Keratinocyte (primary cell): Measurements from ENCODE around the gene IQSEC3. TPM values are rescaled to one million over a fixed set of nuclear protein-coding genes. Genes with fewer than 3 reads are reported as not detected.
"Not testable (repeated sequence)": the region's sequence is repeated elsewhere in the genome, so short reads cannot be mapped to it uniquely, and the experiment has no call there.

Experiments used
- DNase-seq: peaks from one replicate; pipeline ENCODE4 v3.0.0-alpha.2; 2011; ENCODE audit warnings: low read depth, missing footprints, low spot score
- FAIRE-seq: peaks from 2 replicates; lab custom pipeline; 2011; peaks lifted over from hg19 to GRCh38; lab: Jason Lieb, UNC
- H2AFZ ChIP-seq: 2 replicates; pipeline ENCODE4 v1.6.0; 2012; ENCODE audit warnings: low read length, control low read depth, inconsistent platforms; ENCODE audit not compliant: control insufficient read depth
- H3K27ac ChIP-seq: 2 replicates; pipeline ENCODE4 v1.5.1; 2011; ENCODE audit warnings: low read length; ENCODE audit not compliant: control insufficient read depth, insufficient read depth
- H3K27me3 ChIP-seq: 3 replicates; pipeline ENCODE4 v1.6.0; 2011; ENCODE audit warnings: low read length; ENCODE audit not compliant: control insufficient read depth, insufficient read depth; ENCODE audit errors: extremely low read depth
- H3K36me3 ChIP-seq, 2 experiments: 2 replicates in 1 of 2; 3 replicates in 1 of 2; pipeline ENCODE4 v1.5.1; 2011; ENCODE audit warnings: low read length in 2 of 2, mild to moderate bottlenecking in 1 of 2; ENCODE audit not compliant: control insufficient read depth in 2 of 2, insufficient read depth in 2 of 2; ENCODE audit errors: extremely low read depth in 1 of 2
- H3K4me1 ChIP-seq: 3 replicates; pipeline ENCODE4 v1.5.1; 2011; ENCODE audit warnings: low read length; ENCODE audit not compliant: control insufficient read depth, insufficient read depth; ENCODE audit errors: extremely low read depth
- H3K4me2 ChIP-seq: 3 replicates; pipeline ENCODE4 v1.6.0; 2011; ENCODE audit warnings: low read depth, low read length; ENCODE audit not compliant: control insufficient read depth, insufficient read depth; ENCODE audit errors: extremely low read depth
- H3K4me3 ChIP-seq, 3 experiments: fragments of 200-600 bp in 1 of 3; sonication (generic) in 1 of 3; 2 replicates in 2 of 3; 3 replicates in 1 of 3; pipeline ENCODE4 v1.5.1; 2011 to 2016; ENCODE audit warnings: low read length in 3 of 3, mild to moderate bottlenecking in 3 of 3, control low read depth in 2 of 3, inconsistent platforms in 1 of 3, low read depth in 1 of 3, mixed read lengths in 1 of 3, mixed run types in 1 of 3, moderate library complexity in 1 of 3; ENCODE audit not compliant: control insufficient read depth in 2 of 3, insufficient read depth in 2 of 3; ENCODE audit errors: extremely low read depth in 1 of 3
- H3K79me2 ChIP-seq: 2 replicates; pipeline ENCODE4 v1.6.0; 2012; ENCODE audit warnings: low read length; ENCODE audit not compliant: control insufficient read depth, insufficient read depth
- H3K9ac ChIP-seq: 3 replicates; pipeline ENCODE4 v1.6.0; 2011; ENCODE audit warnings: low read length; ENCODE audit not compliant: control insufficient read depth, insufficient read depth; ENCODE audit errors: extremely low read depth
- H3K9me1 ChIP-seq: 3 replicates; pipeline ENCODE4 v1.6.0; 2011; ENCODE audit warnings: low read length; ENCODE audit not compliant: control insufficient read depth, insufficient read depth; ENCODE audit errors: extremely low read depth
- H3K9me3 ChIP-seq: 2 replicates; pipeline ENCODE4 v1.5.1; 2012; ENCODE audit warnings: low read depth, low read length; ENCODE audit not compliant: control insufficient read depth
- H4K20me1 ChIP-seq: 3 replicates; pipeline ENCODE4 v1.6.0; 2011; ENCODE audit warnings: low read length; ENCODE audit not compliant: control insufficient read depth, insufficient read depth; ENCODE audit errors: extremely low read depth
- EZH2 ChIP-seq: IDR thresholded peaks from one replicate; pipeline ENCODE4 v1.6.1; 2012; ENCODE audit warnings: inconsistent platforms, mild to moderate bottlenecking, low read length, moderate library complexity
- dilution Hi-C: fragments of 300-500 bp; cut with MboI; formaldehyde crosslinking; loops from one replicate; pipeline ENCODE4 v1.7.0; 2020; ENCODE audit warnings: low sequenced_read_pairs; ENCODE audit not compliant: extremely low pct_ligation_motif_present
- polyA plus RNA-seq, 5 experiments: library from polyadenylated mRNA; depleted of rRNA in 3 of 5; stranded (reverse) in 3 of 5; stranded (forward) in 1 of 5; unstranded in 1 of 5; fragments of >200 nt; gene quantifications; 1 replicate in 1 of 5; 2 replicates in 3 of 5; 3 replicates in 1 of 5; pipeline versions ENCODE4 v1.2.1 to v1.2.3, GENCODE V29; 2011 to 2012; ENCODE audit warnings: missing spikeins in 2 of 5, low read depth in 1 of 5, low replicate concordance in 1 of 5
- TF ChIP-seq, protein P1 (sequence below), 3 experiments: IDR thresholded peaks in 1 of 3; conservative IDR thresholded peaks in 1 of 3; optimal IDR thresholded peaks in 1 of 3; 2 replicates in 2 of 3; 3 replicates in 1 of 3; pipeline versions ENCODE3 to v1.5.1; 2011; ENCODE audit warnings: low read length in 3 of 3, mild to moderate bottlenecking in 3 of 3, moderate library complexity in 2 of 3, control low read depth in 1 of 3, inconsistent platforms in 1 of 3; ENCODE audit not compliant: insufficient read depth in 2 of 3; ENCODE audit errors: extremely low read depth in 1 of 3

Gene IQSEC3
- polyA plus RNA-seq, 1 donor (not counting 4 experiments of a cell fraction or from before 2014, with no cell fraction given), result not detected

DNA sequence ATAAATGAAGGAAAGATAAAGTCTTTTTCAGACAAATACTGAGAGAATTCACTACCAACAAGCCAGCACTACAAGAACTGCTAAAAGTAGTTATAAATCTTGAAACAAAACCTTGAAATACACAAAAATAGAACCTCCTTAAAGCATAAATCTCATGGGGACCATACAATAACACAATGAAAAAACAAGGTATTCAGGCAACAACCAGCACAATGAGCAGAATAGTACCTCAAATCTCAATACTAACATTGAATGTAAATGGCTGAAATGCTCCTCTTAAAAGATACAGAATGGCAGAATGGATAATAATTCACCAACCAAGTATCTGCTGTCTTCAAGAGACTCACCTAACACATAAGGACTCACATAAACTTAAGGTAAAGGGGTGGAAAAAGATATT is 7.7 kb upstream of the IQSEC3 start:
- dilution Hi-C loops, result no loop called here
- H3K27me3 ChIP-seq, result peaks cover 14% of the 10 kb centered on the region
- H3K27ac ChIP-seq, result no peak overlapping the region
- H3K79me2 ChIP-seq, result no peaks in the 10 kb centered on the region
- no peaks in the 10 kb centered on the region for H3K4me1 ChIP-seq
- H4K20me1 ChIP-seq, result no peaks in the 10 kb centered on the region
- no peaks in the 10 kb centered on the region for H3K9me3 ChIP-seq
- no peaks in the 10 kb centered on the region for H3K9me1 ChIP-seq
- no peak overlapping the region for H3K9ac ChIP-seq
- no peak for DNase-seq
- no peak overlapping the region for H2AFZ ChIP-seq
- H3K4me3 ChIP-seq, result no peak overlapping the region
- no peaks in the 10 kb centered on the region for H3K36me3 ChIP-seq
- FAIRE-seq, result no peak
- no peak overlapping the region for H3K4me2 ChIP-seq
- no peak for TF ChIP-seq EZH2
- TF ChIP-seq, protein P1, sequence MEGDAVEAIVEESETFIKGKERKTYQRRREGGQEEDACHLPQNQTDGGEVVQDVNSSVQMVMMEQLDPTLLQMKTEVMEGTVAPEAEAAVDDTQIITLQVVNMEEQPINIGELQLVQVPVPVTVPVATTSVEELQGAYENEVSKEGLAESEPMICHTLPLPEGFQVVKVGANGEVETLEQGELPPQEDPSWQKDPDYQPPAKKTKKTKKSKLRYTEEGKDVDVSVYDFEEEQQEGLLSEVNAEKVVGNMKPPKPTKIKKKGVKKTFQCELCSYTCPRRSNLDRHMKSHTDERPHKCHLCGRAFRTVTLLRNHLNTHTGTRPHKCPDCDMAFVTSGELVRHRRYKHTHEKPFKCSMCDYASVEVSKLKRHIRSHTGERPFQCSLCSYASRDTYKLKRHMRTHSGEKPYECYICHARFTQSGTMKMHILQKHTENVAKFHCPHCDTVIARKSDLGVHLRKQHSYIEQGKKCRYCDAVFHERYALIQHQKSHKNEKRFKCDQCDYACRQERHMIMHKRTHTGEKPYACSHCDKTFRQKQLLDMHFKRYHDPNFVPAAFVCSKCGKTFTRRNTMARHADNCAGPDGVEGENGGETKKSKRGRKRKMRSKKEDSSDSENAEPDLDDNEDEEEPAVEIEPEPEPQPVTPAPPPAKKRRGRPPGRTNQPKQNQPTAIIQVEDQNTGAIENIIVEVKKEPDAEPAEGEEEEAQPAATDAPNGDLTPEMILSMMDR (optimal IDR thresholded peaks at IDR 0.05 in 1 of 3, IDR thresholded peaks at IDR 0.05 in 1 of 3, conservative IDR thresholded peaks at IDR 0.05 in 1 of 3; ENCODE audit: extremely low read depth in 1 of 3, insufficient read depth in 2 of 3, low read length in 3 of 3), result no peak

DNA sequence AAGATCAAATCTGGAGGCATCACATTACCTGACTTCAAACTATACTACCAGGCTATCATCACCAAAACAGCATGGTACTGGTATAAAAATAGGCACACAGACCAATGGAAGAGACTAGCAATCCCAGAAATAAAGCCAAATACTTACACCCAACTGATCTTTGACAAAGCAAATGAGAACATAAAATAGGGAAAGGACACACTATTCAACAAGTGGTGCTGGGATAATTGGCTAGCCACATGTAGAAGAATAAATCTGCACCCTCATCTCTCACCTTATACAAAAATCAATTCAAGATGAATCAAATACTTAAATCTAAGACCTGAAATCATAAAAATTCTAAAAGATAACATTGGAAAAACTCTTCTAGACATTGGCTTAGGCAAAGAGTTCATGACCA is 4.7 kb upstream of the IQSEC3 start:
- H3K4me1 ChIP-seq, H4K20me1 ChIP-seq, H3K79me2 ChIP-seq, H3K27ac ChIP-seq, H3K9ac ChIP-seq, H3K4me3 ChIP-seq, H2AFZ ChIP-seq, H3K36me3 ChIP-seq, DNase-seq, H3K27me3 ChIP-seq, FAIRE-seq, H3K9me3 ChIP-seq, dilution Hi-C loops, H3K9me1 ChIP-seq, H3K4me2 ChIP-seq: not testable (repeated sequence)

GRCh38 chr12:65491-66063 is 990 bp upstream of the IQSEC3 start:
- dilution Hi-C loops, H3K27me3 ChIP-seq, FAIRE-seq, H3K36me3 ChIP-seq, H3K27ac ChIP-seq, H3K4me2 ChIP-seq, H3K4me1 ChIP-seq, DNase-seq, H3K9me1 ChIP-seq, H3K9me3 ChIP-seq, H2AFZ ChIP-seq, H3K79me2 ChIP-seq, H3K4me3 ChIP-seq, H3K9ac ChIP-seq, H4K20me1 ChIP-seq: not testable (repeated sequence)

DNA sequence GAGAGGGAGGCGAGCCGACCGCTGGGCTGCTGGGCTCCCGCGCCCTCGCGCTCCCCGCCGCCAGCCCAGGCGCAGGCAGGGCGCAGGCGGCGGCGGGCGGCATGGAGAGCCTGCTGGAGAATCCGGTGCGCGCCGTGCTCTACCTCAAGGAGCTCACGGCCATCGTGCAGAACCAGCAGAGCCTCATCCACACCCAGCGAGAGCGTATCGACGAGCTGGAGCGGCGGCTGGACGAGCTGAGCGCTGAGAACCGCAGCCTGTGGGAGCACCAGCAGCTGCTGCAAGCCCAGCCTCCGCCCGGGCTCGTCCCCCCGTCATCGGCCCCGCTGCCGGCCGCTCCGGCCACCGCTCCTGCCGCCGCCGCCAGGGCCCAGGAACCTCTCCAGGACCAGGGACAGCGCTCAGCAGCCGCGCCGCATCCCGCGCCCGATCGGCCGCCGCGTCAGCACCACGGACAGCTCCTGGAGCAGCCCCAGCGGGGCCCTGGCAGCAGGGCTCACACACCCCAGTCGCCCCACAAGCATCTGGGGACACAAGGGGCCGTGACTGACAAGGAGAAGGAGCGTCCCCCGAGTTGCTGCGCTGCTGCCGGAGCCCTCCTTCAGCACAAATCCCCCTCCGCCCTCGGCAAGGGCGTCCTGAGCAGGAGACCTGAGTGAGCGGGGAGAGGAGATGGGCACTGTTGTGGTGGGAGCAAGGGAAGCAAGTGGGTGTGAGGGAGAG is 376 bp downstream of the IQSEC3 start:
- H3K27ac ChIP-seq, H3K9me3 ChIP-seq, H3K9me1 ChIP-seq, H3K79me2 ChIP-seq, DNase-seq, H3K4me2 ChIP-seq, H2AFZ ChIP-seq, dilution Hi-C loops, H3K27me3 ChIP-seq, H3K4me3 ChIP-seq, FAIRE-seq, H4K20me1 ChIP-seq, H3K36me3 ChIP-seq, H3K4me1 ChIP-seq, H3K9ac ChIP-seq: not testable (repeated sequence)
